ENCODE results near the gene ATAD3B. TPM values are rescaled to one million over a fixed set of nuclear protein-coding genes. Genes with fewer than 3 reads are reported as not detected.
A peak's percentile ranks its signal among the peaks of the same experiment; 100 is the strongest.

Gene ATAD3B
- total and polyA plus RNA-seq, 2 of the 13 experiments (the other 11 are each of a cell fraction or from before 2014, with no cell fraction given), result 9.6 to 31.1 TPM

DNA sequence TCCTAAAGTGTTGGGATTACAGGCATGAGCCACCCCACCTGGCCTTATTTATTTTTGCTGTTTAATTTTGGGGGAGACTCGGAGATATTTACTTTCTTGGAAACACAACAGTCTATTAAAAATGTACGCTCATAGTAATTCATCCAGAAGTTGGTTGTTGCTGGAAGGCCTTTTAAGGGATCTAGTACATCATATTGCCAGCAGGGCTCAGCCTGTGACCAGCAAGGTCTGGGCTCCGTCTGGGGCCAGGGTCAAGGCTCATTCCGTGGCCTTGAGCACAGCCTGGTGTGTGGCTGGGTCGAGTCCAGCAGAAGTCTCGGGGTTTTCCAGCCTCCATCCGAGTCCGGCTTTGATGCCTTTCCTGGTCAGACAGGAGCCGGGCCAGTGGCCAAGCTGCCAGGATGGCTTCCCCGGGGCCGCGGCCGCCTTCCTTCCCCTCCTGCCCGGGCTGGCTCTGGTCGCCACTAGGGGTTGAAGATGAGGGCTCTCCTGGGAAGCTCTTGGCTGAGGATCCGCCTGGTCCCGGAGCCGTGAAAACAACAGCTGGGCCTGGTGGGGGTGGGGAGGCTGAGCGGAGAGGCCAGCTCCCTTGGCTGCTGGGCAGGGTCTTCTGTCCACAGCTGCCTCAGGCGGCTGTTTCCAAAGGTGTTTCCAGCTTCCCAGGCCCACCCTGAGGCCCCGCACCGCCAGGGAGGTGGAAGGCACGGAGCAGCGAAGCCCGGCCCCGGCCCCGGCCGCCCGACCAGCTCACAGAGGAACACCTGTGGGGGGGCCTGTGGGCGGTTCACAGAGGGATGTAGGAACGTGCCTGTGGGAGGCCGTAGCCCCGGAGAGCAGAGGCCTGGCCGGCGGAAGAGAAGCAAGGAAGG lies 41.2 kb upstream of the ATAD3B start (continued):
- TF ChIP-seq NRL (CRISPR knock-in tag; IDR thresholded peaks at IDR 0.05; ENCODE audit: borderline replicate concordance) (peak; percentile 10; the same call in 1 of the 2 replicates), ZNF337 (CRISPR knock-in tag; IDR thresholded peaks at IDR 0.05; ENCODE audit: borderline replicate concordance, low read depth) (peak; percentile 78; the same call in 1 of the 2 replicates), ZFP62 (CRISPR knock-in tag; IDR thresholded peaks at IDR 0.05) (no peak), SMARCE1 (IDR thresholded peaks at IDR 0.05; ENCODE audit: borderline replicate concordance) (no peak), ZBTB7B (CRISPR knock-in tag; IDR thresholded peaks at IDR 0.05) (peak; percentile 33), ZNF251 (CRISPR knock-in tag; IDR thresholded peaks at IDR 0.05) (no peak), ZNF883 (CRISPR knock-in tag; IDR thresholded peaks at IDR 0.05; ENCODE audit: not compliant biosample characterization) (peak; percentile 24), HNF4G (IDR thresholded peaks at IDR 0.05; ENCODE audit: borderline replicate concordance, low read depth, low read length) (no peak), HNF4G (CRISPR knock-in tag; IDR thresholded peaks at IDR 0.05; ENCODE audit: borderline replicate concordance, low read depth) (no peak; the same call in 1 of the 2 replicates), NFKBIZ (CRISPR knock-in tag; IDR thresholded peaks at IDR 0.05) (0 out of 2 replicates have a peak, but pooled peaks have one; percentile 30), FOXK2 (IDR thresholded peaks at IDR 0.05) (no peak), PHF8 (CRISPR knock-in tag; IDR thresholded peaks at IDR 0.05) (peak; percentile 66), SYNCRIP (IDR thresholded peaks at IDR 0.05; ENCODE audit: insufficient read depth, low read depth, low read length) (no peak), FIP1L1 (IDR thresholded peaks at IDR 0.05; ENCODE audit: borderline replicate concordance, insufficient read depth, low read depth, low read length) (no peak), CHD2 (IDR thresholded peaks at IDR 0.05; ENCODE audit: low read depth, low read length) (no peak), TBL1XR1 (IDR thresholded peaks at IDR 0.05; ENCODE audit: borderline replicate concordance, low read length, partially characterized antibody) (no peak), TEAD3 (CRISPR knock-in tag; optimal IDR thresholded peaks at IDR 0.05; ENCODE audit: borderline replicate concordance) (peak; percentile 7), PHB2 (IDR thresholded peaks at IDR 0.05; ENCODE audit: partially characterized antibody) (no peak), ZEB1 (IDR thresholded peaks at IDR 0.05; ENCODE audit: insufficient replicate concordance, low read depth) (no peak), ZNF256 (CRISPR knock-in tag; conservative IDR thresholded peaks at IDR 0.05) (no peak), KAT8 (CRISPR knock-in tag; IDR thresholded peaks at IDR 0.05) (0 out of 2 replicates have a peak, but pooled peaks have one; percentile 1), RAD21 (CRISPR knock-in tag; IDR thresholded peaks at IDR 0.05) (peak; percentile 19; the same call in 1 of the 2 replicates)
- TF ChIP-seq, protein P1, sequence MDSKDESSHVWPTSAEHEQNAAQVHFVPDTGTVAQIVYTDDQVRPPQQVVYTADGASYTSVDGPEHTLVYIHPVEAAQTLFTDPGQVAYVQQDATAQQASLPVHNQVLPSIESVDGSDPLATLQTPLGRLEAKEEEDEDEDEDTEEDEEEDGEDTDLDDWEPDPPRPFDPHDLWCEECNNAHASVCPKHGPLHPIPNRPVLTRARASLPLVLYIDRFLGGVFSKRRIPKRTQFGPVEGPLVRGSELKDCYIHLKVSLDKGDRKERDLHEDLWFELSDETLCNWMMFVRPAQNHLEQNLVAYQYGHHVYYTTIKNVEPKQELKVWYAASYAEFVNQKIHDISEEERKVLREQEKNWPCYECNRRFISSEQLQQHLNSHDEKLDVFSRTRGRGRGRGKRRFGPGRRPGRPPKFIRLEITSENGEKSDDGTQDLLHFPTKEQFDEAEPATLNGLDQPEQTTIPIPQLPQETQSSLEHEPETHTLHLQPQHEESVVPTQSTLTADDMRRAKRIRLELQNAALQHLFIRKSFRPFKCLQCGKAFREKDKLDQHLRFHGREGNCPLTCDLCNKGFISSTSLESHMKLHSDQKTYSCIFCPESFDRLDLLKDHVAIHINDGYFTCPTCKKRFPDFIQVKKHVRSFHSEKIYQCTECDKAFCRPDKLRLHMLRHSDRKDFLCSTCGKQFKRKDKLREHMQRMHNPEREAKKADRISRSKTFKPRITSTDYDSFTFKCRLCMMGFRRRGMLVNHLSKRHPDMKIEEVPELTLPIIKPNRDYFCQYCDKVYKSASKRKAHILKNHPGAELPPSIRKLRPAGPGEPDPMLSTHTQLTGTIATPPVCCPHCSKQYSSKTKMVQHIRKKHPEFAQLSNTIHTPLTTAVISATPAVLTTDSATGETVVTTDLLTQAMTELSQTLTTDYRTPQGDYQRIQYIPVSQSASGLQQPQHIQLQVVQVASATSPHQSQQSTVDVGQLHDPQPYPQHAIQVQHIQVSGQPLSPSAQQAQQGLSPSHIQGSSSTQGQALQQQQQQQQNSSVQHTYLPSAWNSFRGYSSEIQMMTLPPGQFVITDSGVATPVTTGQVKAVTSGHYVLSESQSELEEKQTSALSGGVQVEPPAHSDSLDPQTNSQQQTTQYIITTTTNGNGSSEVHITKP (CRISPR knock-in tag; IDR thresholded peaks at IDR 0.05; ENCODE audit: low read depth), result 0 out of 2 replicates have a peak, but pooled peaks have one; percentile 62
- TF ChIP-seq, protein P2, sequence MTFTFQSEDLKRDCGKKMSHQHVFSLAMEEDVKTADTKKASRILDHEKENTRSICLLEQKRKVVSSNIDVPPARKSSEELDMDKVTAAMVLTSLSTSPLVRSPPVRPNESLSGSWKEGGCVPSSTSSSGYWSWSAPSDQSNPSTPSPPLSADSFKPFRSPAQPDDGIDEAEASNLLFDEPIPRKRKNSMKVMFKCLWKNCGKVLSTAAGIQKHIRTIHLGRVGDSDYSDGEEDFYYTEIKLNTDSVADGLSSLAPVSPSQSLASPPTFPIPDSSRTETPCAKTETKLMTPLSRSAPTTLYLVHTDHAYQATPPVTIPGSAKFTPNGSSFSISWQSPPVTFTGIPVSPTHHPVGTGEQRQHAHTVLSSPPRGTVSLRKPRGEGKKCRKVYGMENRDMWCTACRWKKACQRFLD (CRISPR knock-in tag; IDR thresholded peaks at IDR 0.05; ENCODE audit: borderline replicate concordance), result 0 out of 2 replicates have a peak, but pooled peaks have one; percentile 37
- TF ChIP-seq, protein P3, sequence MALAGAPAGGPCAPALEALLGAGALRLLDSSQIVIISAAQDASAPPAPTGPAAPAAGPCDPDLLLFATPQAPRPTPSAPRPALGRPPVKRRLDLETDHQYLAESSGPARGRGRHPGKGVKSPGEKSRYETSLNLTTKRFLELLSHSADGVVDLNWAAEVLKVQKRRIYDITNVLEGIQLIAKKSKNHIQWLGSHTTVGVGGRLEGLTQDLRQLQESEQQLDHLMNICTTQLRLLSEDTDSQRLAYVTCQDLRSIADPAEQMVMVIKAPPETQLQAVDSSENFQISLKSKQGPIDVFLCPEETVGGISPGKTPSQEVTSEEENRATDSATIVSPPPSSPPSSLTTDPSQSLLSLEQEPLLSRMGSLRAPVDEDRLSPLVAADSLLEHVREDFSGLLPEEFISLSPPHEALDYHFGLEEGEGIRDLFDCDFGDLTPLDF (CRISPR knock-in tag; IDR thresholded peaks at IDR 0.05), result no peak
